ENCODE results near the gene MACROD2. TPM values are rescaled to one million over a fixed set of nuclear protein-coding genes. Genes with fewer than 3 reads are reported as not detected.

The MACROD2 gene
- total RNA-seq, 1 donor from 2014 or later, result 4.2 TPM

GRCh38 chr20:14470977-14471661, 475.8 kb downstream of the MACROD2 start:
- intact Hi-C loops (cut with DNase I), result no loop called here
- ATAC-seq (ENCODE audit: poor library complexity) (no peak), DNase-seq (no peak)

- DNase-seq (no peak), ATAC-seq (ENCODE audit: poor library complexity) (no peak)
- intact Hi-C loops (cut with DNase I), result no loop called here
Observed at GRCh38 chr20:14477125-14477524, 481.8 kb downstream of the MACROD2 start.

- intact Hi-C loops (cut with DNase I), result no loop called here
- no peak for DNase-seq
- no peak for ATAC-seq (ENCODE audit: poor library complexity)
Observed at GRCh38 chr20:14478126-14478525, 482.8 kb downstream of the MACROD2 start.

GRCh38 chr20:14481863-14482262, 486.5 kb downstream of the MACROD2 start:
- intact Hi-C loops (cut with DNase I), result no loop called here
- DNase-seq (no peak), ATAC-seq (ENCODE audit: poor library complexity) (no peak)

- ATAC-seq (ENCODE audit: poor library complexity), result no peak
- intact Hi-C loops (cut with DNase I), result no loop called here
- DNase-seq, result no peak
Observed at GRCh38 chr20:14488212-14488611, 492.9 kb downstream of the MACROD2 start.

GRCh38 chr20:14488756-14489479, 493.6 kb downstream of the MACROD2 start:
- no peak for ATAC-seq (ENCODE audit: poor library complexity)
- intact Hi-C loops (cut with DNase I), result no loop called here
- no peak for DNase-seq

GRCh38 chr20:14489544-14489943, 494.2 kb downstream of the MACROD2 start:
- DNase-seq (no peak), ATAC-seq (ENCODE audit: poor library complexity) (no peak)
- intact Hi-C loops (cut with DNase I), result no loop called here

GRCh38 chr20:14491436-14491835, 496.1 kb downstream of the MACROD2 start:
- ATAC-seq (ENCODE audit: poor library complexity) (no peak), DNase-seq (no peak)
- intact Hi-C loops (cut with DNase I), result no loop called here

- ATAC-seq (ENCODE audit: poor library complexity) (no peak), DNase-seq (no peak)
- intact Hi-C loops (cut with DNase I), result no loop called here
Observed at GRCh38 chr20:14493408-14493807, 498.1 kb downstream of the MACROD2 start.

- intact Hi-C loops (cut with DNase I), result no loop called here
- DNase-seq (no peak), ATAC-seq (ENCODE audit: poor library complexity) (no peak)
Observed at GRCh38 chr20:14494355-14494754, 499.0 kb downstream of the MACROD2 start.

GRCh38 chr20:14495066-14495465, 499.8 kb downstream of the MACROD2 start:
- no peak for DNase-seq
- no peak for ATAC-seq (ENCODE audit: poor library complexity)
- intact Hi-C loops (cut with DNase I), result no loop called here

GRCh38 chr20:14497004-14497403, 501.7 kb downstream of the MACROD2 start:
- DNase-seq (no peak), ATAC-seq (ENCODE audit: poor library complexity) (no peak)
- intact Hi-C loops (cut with DNase I), result no loop called here

GRCh38 chr20:14498772-14499171, 503.5 kb downstream of the MACROD2 start:
- DNase-seq, result no peak
- ATAC-seq (ENCODE audit: poor library complexity), result no peak
- intact Hi-C loops (cut with DNase I), result no loop called here

- DNase-seq (no peak), ATAC-seq (ENCODE audit: poor library complexity) (no peak)
- intact Hi-C loops (cut with DNase I), result no loop called here
Observed at GRCh38 chr20:14505476-14505875, 510.2 kb downstream of the MACROD2 start.

GRCh38 chr20:14507711-14508110, 512.4 kb downstream of the MACROD2 start:
- intact Hi-C loops (cut with DNase I), result no loop called here
- ATAC-seq (ENCODE audit: poor library complexity) (no peak), DNase-seq (no peak)

- DNase-seq, result no peak
- no peak for ATAC-seq (ENCODE audit: poor library complexity)
- intact Hi-C loops (cut with DNase I), result no loop called here
Observed at GRCh38 chr20:14510341-14510740, 515.0 kb downstream of the MACROD2 start.

- DNase-seq, result no peak
- intact Hi-C loops (cut with DNase I), result no loop called here
- ATAC-seq (ENCODE audit: poor library complexity), result no peak
Observed at GRCh38 chr20:14512839-14513238, 517.5 kb downstream of the MACROD2 start.

- intact Hi-C loops (cut with DNase I), result no loop called here
- no peak for DNase-seq
- ATAC-seq (ENCODE audit: poor library complexity), result no peak
Observed at GRCh38 chr20:14518648-14519047, 523.3 kb downstream of the MACROD2 start.

- DNase-seq (no peak), ATAC-seq (ENCODE audit: poor library complexity) (no peak)
- intact Hi-C loops (cut with DNase I), result no loop called here
Observed at GRCh38 chr20:14521016-14521415, 525.7 kb downstream of the MACROD2 start.

- intact Hi-C loops (cut with DNase I), result no loop called here
- no peak for DNase-seq
- ATAC-seq (ENCODE audit: poor library complexity), result no peak
Observed at GRCh38 chr20:14521436-14521835, 526.1 kb downstream of the MACROD2 start.
